ENCODE data around the gene PAPPA2. TPM values are rescaled to one million over a fixed set of nuclear protein-coding genes. Genes with fewer than 3 reads are reported as not detected.

The PAPPA2 gene
- total RNA-seq, 1 experiment from 2014 or later, result 0.03 TPM

GRCh38 chr1:176552217-176552991, 89.4 kb downstream of the PAPPA2 start:
- POLR2A ChIA-PET, result no interaction called here
- intact Hi-C loops (cut with micrococcal nuclease; ENCODE audit: unreplicated experiment) (no loop called here), in situ Hi-C loops (cut with HindIII; ENCODE audit: low pct_unique_long_range_greater_than_20kb, low sequenced_read_pairs) (no loop called here)
- BruUV-seq (replicated peaks), result no TSS peak
- no peaks in the 10 kb centered on the region for H3K4me1 ChIP-seq (ENCODE audit: control insufficient read depth, insufficient read depth, low read length)
- H3K27ac ChIP-seq (ENCODE audit: low read length), result no peak overlapping the region
- CTCF ChIA-PET, result no interaction called here
- ATAC-seq (no peak), DNase-seq (ENCODE audit: low read depth, low spot score) (no peak)
- no peak overlapping the region for H3K4me3 ChIP-seq (ENCODE audit: low read depth in 2 of 2, low read length in 2 of 2)
- no peaks in the 10 kb centered on the region for H3K36me3 ChIP-seq (ENCODE audit: control insufficient read depth, insufficient read depth, low read length)
- no peak for TF ChIP-seq SIN3A (IDR thresholded peaks at IDR 0.05; ENCODE audit: borderline replicate concordance, insufficient read depth, low read depth, low read length)
- TF ChIP-seq POLR2AphosphoS5 (IDR thresholded peaks at IDR 0.05; ENCODE audit: low read depth, low read length), result no peak
- no peak for TF ChIP-seq TCF7L2 (IDR thresholded peaks at IDR 0.05; ENCODE audit: low read depth, low read length)
- TF ChIP-seq CTCF (IDR thresholded peaks at IDR 0.05), result no peak
- no peak for TF ChIP-seq REST (IDR thresholded peaks at IDR 0.05; ENCODE audit: insufficient read depth in 1 of 2, low read depth in 2 of 2, low read length in 1 of 2)
- no peaks in the 10 kb centered on the region for H3K9me3 ChIP-seq (ENCODE audit: control insufficient read depth, insufficient read depth, low read depth, low read length)
- H3K27me3 ChIP-seq (ENCODE audit: control insufficient read depth, insufficient read depth, low read length), result peaks cover 2% of the 10 kb centered on the region; the same call in 1 of the 2 replicates

- in situ Hi-C loops (cut with HindIII; ENCODE audit: low pct_unique_long_range_greater_than_20kb, low sequenced_read_pairs), result no loop called here
These were observed 90.0 kb downstream of the PAPPA2 start for GRCh38 chr1:176552999-176553398.

More at GRCh38 chr1:176552999-176553398, 90.0 kb downstream of the PAPPA2 start:
- CTCF ChIA-PET, result no interaction called here
- no TSS peak for BruUV-seq (replicated peaks)
- Histone ChIP-seq H3K9me3 (ENCODE audit: control insufficient read depth, insufficient read depth, low read depth, low read length) (no peaks in the 10 kb centered on the region), H3K36me3 (ENCODE audit: control insufficient read depth, insufficient read depth, low read length) (no peaks in the 10 kb centered on the region), H3K4me1 (ENCODE audit: control insufficient read depth, insufficient read depth, low read length) (no peaks in the 10 kb centered on the region), H3K27ac (ENCODE audit: low read length) (no peak overlapping the region), H3K27me3 (ENCODE audit: control insufficient read depth, insufficient read depth, low read length) (peaks cover 2% of the 10 kb centered on the region; the same call in 1 of the 2 replicates), H3K4me3 (ENCODE audit: low read depth in 2 of 2, low read length in 2 of 2) (no peak overlapping the region)
- ATAC-seq (no peak), DNase-seq (ENCODE audit: low read depth, low spot score) (no peak)
- POLR2A ChIA-PET, result no interaction called here
- intact Hi-C loops (cut with micrococcal nuclease; ENCODE audit: unreplicated experiment), result no loop called here
- TF ChIP-seq SIN3A (IDR thresholded peaks at IDR 0.05; ENCODE audit: borderline replicate concordance, insufficient read depth, low read depth, low read length), result no peak
- no peak for TF ChIP-seq CTCF (IDR thresholded peaks at IDR 0.05)
- no peak for TF ChIP-seq TCF7L2 (IDR thresholded peaks at IDR 0.05; ENCODE audit: low read depth, low read length)
- TF ChIP-seq POLR2AphosphoS5 (IDR thresholded peaks at IDR 0.05; ENCODE audit: low read depth, low read length), result no peak
- TF ChIP-seq REST (IDR thresholded peaks at IDR 0.05; ENCODE audit: insufficient read depth in 1 of 2, low read depth in 2 of 2, low read length in 1 of 2), result no peak
